HepG2 (cell line): ENCODE results near the gene AGRN. TPM values are rescaled to one million over a fixed set of nuclear protein-coding genes. Genes with fewer than 3 reads are reported as not detected.

Source experiments
- ATAC-seq: fragments of 200-7000 bp; cut with Tn5 transposase; 3 replicates; pipeline ENCODE4 v1.9.1; 2020; ENCODE audit warnings: mild to moderate bottlenecking, moderate library complexity
- BruUV-seq: library from RNA; stranded (reverse); fragments of 400-500 nt; replicated peaks from 2 replicates; lab custom pipeline; 2021; lab: Mats Ljungman, UMichigan
- CTCF ChIA-PET: fragments of 300-600 bp; formaldehyde crosslinking; extraction: SDS; loops from one replicate; lab custom pipeline; 2021; ENCODE audit warnings: low total read pairs, inconsistent platforms, low intra/inter-chr PET ratio; lab: Yijun Ruan, JAX
- POLR2A ChIA-PET: fragments of 350-600 bp; sonication (Branson Sonifier 250); formaldehyde crosslinking; loops from one replicate; lab custom pipeline; 2020; ENCODE audit warnings: antibody characterized with exemption, inconsistent platforms; lab: Yijun Ruan, JAX
- DNase-seq: peaks from one replicate; pipeline ENCODE4 v3.0.0-alpha.2; 2015; ENCODE audit warnings: low spot score
- FAIRE-seq: peaks from 3 replicates; lab custom pipeline; 2011; peaks lifted over from hg19 to GRCh38; lab: Jason Lieb, UNC
- H2AFZ ChIP-seq: one replicate; pipeline ENCODE4 v1.6.1; 2011; ENCODE audit warnings: low read length, inconsistent platforms
- H3K27ac ChIP-seq: fragments of 300-600 bp; 3 replicates; pipeline ENCODE4 v1.8.0; 2011; ENCODE audit warnings: mixed run types, mild to moderate bottlenecking, mixed read lengths, low read length, inconsistent platforms; ENCODE audit not compliant: insufficient read depth; ENCODE audit errors: extremely low read length
- H3K27me3 ChIP-seq, 2 experiments: fragments of 200-600 bp in 1 of 2; 2 replicates in 1 of 2; 3 replicates in 1 of 2; pipeline versions ENCODE4 v1.6.0 to v1.8.0; 2011; ENCODE audit warnings: low read length in 2 of 2, mild to moderate bottlenecking in 2 of 2, moderate library complexity in 2 of 2, inconsistent platforms in 1 of 2; ENCODE audit not compliant: insufficient read depth in 2 of 2, control insufficient read depth in 1 of 2
- H3K36me3 ChIP-seq, 2 experiments: fragments of 200-600 bp in 1 of 2; replicated peaks in 1 of 2; 2 replicates in 1 of 2; 3 replicates in 1 of 2; pipeline versions ENCODE4 v1.5.1 to v1.8.0; 2011; ENCODE audit warnings: low read length in 2 of 2, inconsistent platforms in 1 of 2; ENCODE audit not compliant: insufficient read depth in 2 of 2, control insufficient read depth in 1 of 2
- H3K4me1 ChIP-seq: 2 replicates; pipeline ENCODE4 v1.5.1; 2012; ENCODE audit warnings: low read length, inconsistent platforms; ENCODE audit not compliant: insufficient read depth
- H3K4me2 ChIP-seq: 2 replicates; pipeline ENCODE4 v1.6.0; 2011; ENCODE audit warnings: low read depth, low read length, inconsistent platforms
- H3K4me3 ChIP-seq, 3 experiments: fragments of 200-600 bp in 1 of 3; sonication (generic), shearing (Covaris generic) in 1 of 3; replicated peaks in 1 of 3; 2 replicates each; pipeline ENCODE4 v1.5.1; 2011 to 2016; ENCODE audit warnings: low read length in 3 of 3, inconsistent platforms in 2 of 3, low read depth in 2 of 3, mild to moderate bottlenecking in 2 of 3, control low read depth in 1 of 3, mixed read lengths in 1 of 3; ENCODE audit not compliant: insufficient read depth in 1 of 3
- H3K79me2 ChIP-seq: one replicate; pipeline ENCODE4 v1.6.1; 2011; ENCODE audit warnings: low read length, inconsistent platforms; ENCODE audit not compliant: insufficient read depth
- H3K9ac ChIP-seq: 2 replicates; pipeline ENCODE4 v1.6.0; 2011; ENCODE audit warnings: mild to moderate bottlenecking, low read depth, low read length, inconsistent platforms; ENCODE audit not compliant: insufficient read depth
- H3K9me3 ChIP-seq: 2 replicates; pipeline ENCODE4 v1.5.1; 2012; ENCODE audit warnings: mild to moderate bottlenecking, low read length
- H4K20me1 ChIP-seq: 2 replicates; pipeline ENCODE4 v1.6.0; 2011; ENCODE audit warnings: inconsistent platforms, mild to moderate bottlenecking, low read length, moderate library complexity; ENCODE audit not compliant: insufficient read depth
- AGO1 ChIP-seq: fragments of 200-400 bp; formaldehyde crosslinking; IDR thresholded peaks from 2 replicates; pipeline ENCODE4 v1.6.1; 2017; ENCODE audit warnings: mild to moderate bottlenecking, low read depth, low read length, moderate library complexity; ENCODE audit not compliant: poor library complexity, severe bottlenecking
- DPF2 ChIP-seq: sonication (generic); formaldehyde crosslinking; IDR thresholded peaks from 2 replicates; pipeline ENCODE4 v1.4.0; 2020; ENCODE audit warnings: mild to moderate bottlenecking, low read depth, missing genetic modification reagents, borderline replicate concordance
- HNF4G ChIP-seq, 2 experiments: sonication (generic) in 1 of 2; formaldehyde crosslinking in 1 of 2; IDR thresholded peaks; 2 replicates each; pipeline versions ENCODE4 v1.4.0 to v1.6.1; 2011 to 2020; ENCODE audit warnings: borderline replicate concordance in 2 of 2, low read depth in 2 of 2, mild to moderate bottlenecking in 2 of 2, low read length in 1 of 2, missing genetic modification reagents in 1 of 2, moderate library complexity in 1 of 2
- NCOA2 ChIP-seq: sonication (generic); formaldehyde crosslinking; IDR thresholded peaks from 2 replicates; pipeline ENCODE4 v1.8.0; 2022; ENCODE audit warnings: inconsistent platforms
- PATZ1 ChIP-seq: sonication (generic); formaldehyde crosslinking; IDR thresholded peaks from 2 replicates; pipeline ENCODE4 v1.4.0; 2020; ENCODE audit warnings: missing genetic modification reagents
- SP5 ChIP-seq: IDR thresholded peaks from 2 replicates; pipeline ENCODE4 v1.6.1; 2016; ENCODE audit warnings: low read depth, borderline replicate concordance
- ZNF331 ChIP-seq: sonication (generic); formaldehyde crosslinking; IDR thresholded peaks from 2 replicates; pipeline ENCODE4 v1.4.0; 2020; ENCODE audit warnings: missing genetic modification reagents
- WGBS: methylation state at CpG from one replicate; pipeline ENCODE4 v1.1.6; 2017; ENCODE audit warnings: low lambda C conversion rate; 5-methylcytosine and 5-hydroxymethylcytosine counted together
- in situ Hi-C: cut with HindIII; loops from 2 replicates; pipeline ENCODE4 v1.10.0; 2017; ENCODE audit warnings: low pct_unique_long_range_greater_than_20kb; ENCODE audit not compliant: extremely low pct_ligation_motif_present
- intact Hi-C: fragments of 100-400 bp; cut with micrococcal nuclease; formaldehyde crosslinking; loops from one replicate; pipeline ENCODE4 v1.10.0; 2022; ENCODE audit not compliant: unreplicated experiment
- polyA plus RNA-seq, 8 experiments: library from polyadenylated mRNA; depleted of rRNA in 3 of 8; stranded (reverse) in 7 of 8; unstranded in 1 of 8; fragments of >200 nt; fragmentation: Illumina TruSeq in 4 of 8; extraction: Trizol in 4 of 8; gene quantifications; 2 replicates each; pipeline versions ENCODE4 v1.2.1 to v1.2.3, GENCODE V29; 2011 to 2016; ENCODE audit warnings: low read depth in 4 of 8, missing spikeins in 1 of 8, mixed read lengths in 1 of 8; ENCODE audit not compliant: insufficient read depth in 1 of 8
- total RNA-seq, 5 experiments: library from RNA; depleted of rRNA; stranded (reverse); fragments of >200 nt; fragmentation: Illumina TruSeq; extraction: Trizol; gene quantifications; 2 replicates each; pipeline ENCODE4 v1.2.3, GENCODE V29; 2016; ENCODE audit warnings: low read depth in 1 of 5
- TF ChIP-seq, protein P1 (sequence below): IDR thresholded peaks from 2 replicates; pipeline ENCODE4 v1.6.1; 2012; ENCODE audit warnings: inconsistent platforms
- TF ChIP-seq, protein P2 (sequence below): sonication (generic); formaldehyde crosslinking; IDR thresholded peaks from 2 replicates; pipeline ENCODE4 v1.8.0; 2022; ENCODE audit warnings: missing genetic modification reagents, mild to moderate bottlenecking, moderate library complexity, borderline replicate concordance
- TF ChIP-seq, protein P3 (sequence below): sonication (generic); formaldehyde crosslinking; IDR thresholded peaks from 2 replicates; pipeline ENCODE4 v1.5.1; 2020; ENCODE audit warnings: mild to moderate bottlenecking, missing genetic modification reagents, moderate library complexity

AGRN gene
- total and polyA plus RNA-seq, 2 of the 13 experiments (the other 11 are each of a cell fraction or from before 2014, with no cell fraction given): 29.8 to 65.2 TPM

DNA sequence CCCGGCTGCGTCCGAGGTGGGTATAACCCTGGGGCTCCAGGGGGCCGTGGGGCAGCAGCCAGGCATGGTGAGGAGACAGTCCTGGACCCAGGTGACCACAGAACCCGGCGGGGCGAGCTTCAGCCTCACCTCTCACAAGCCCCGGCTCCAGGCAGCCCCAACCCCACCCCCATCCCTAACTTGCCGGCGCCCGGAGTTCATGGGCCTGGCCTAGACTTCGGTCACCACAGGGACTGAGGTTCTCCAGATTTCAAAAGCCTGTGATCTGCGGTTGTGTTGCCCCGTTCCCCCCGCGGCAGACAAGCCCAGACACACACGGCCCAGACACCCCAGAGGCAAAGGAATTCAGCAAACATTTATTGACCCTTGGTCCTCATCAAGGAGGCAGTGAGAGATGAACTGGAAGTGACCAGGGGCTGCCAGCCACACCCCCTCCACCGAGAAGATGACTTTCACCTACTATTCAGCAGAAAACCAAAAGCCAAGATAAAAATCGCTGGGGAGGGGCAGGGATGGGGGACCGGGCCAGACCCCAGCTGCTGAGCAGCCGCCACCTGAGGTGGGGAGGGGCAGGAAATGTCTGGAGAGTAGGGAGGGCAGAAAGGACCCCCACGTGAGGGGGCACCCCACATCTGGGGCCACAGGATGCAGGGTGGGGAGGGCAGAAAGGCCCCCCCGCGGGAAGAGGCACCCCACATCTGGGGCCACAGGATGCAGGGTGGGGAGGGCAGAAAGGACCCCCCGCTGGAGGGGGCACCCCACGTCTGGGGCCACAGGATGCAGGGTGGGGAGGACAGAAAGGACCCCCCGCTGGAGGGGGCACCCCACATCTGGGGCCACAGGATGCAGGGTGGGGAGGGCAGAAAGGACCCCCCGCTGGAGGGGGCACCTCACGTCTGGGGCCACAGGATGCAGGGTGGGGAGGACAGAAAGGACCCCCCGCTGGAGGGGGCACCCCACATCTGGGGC is 24.0 kb upstream of the AGRN start:
- Histone ChIP-seq H4K20me1 (peaks cover 4% of the 10 kb centered on the region; the same call in 1 of the 2 replicates), H2AFZ (no peak overlapping the region), H3K27me3 (no peaks in the 10 kb centered on the region; a peak in 1 of 5 replicates), H3K9me3 (peaks cover 6% of the 10 kb centered on the region), H3K36me3 (no peaks in the 10 kb centered on the region), H3K27ac (no peak overlapping the region), H3K79me2 (peaks cover 4% of the 10 kb centered on the region), H3K4me1 (peaks cover 37% of the 10 kb centered on the region), H3K9ac (no peak overlapping the region), H3K4me3 (peak overlapping the region in 1 of 3 experiments; percentile 57; a peak in 2 of 6 replicates), H3K4me2 (peak overlapping the region; percentile 57)
- in situ Hi-C loops (no loop called here), intact Hi-C loops (no loop called here)
- CTCF ChIA-PET: no interaction called here
- POLR2A ChIA-PET: interaction anchor here (1.4 to 1.8 kb wide), 2 partner anchors 11 to 68 kb away, joined by 4 to 6 read pairs; no protein-coding TSS in a partner anchor
- WGBS: 13% methylated on average over 20 of the region's 30 CpGs
- FAIRE-seq (peak; percentile 87), ATAC-seq (peak; percentile 22), DNase-seq (peak; percentile 86)
- no TSS peak for BruUV-seq
- TF ChIP-seq, protein P1, sequence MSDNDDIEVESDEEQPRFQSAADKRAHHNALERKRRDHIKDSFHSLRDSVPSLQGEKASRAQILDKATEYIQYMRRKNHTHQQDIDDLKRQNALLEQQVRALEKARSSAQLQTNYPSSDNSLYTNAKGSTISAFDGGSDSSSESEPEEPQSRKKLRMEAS: peak; percentile 40; the same call in 1 of the 2 replicates
- TF ChIP-seq NCOA2 (CRISPR knock-in tag) (peak; percentile 38; the same call in 1 of the 2 replicates), HNF4G (IDR thresholded peaks at IDR 0.05; ENCODE audit: borderline replicate concordance, low read depth, low read length) (peak; percentile 78; the same call in 1 of the 2 replicates), HNF4G (CRISPR knock-in tag; IDR thresholded peaks at IDR 0.05; ENCODE audit: borderline replicate concordance, low read depth) (peak; percentile 43; the same call in 1 of the 2 replicates), SP5 (peak; percentile 55; the same call in 1 of the 2 replicates), PATZ1 (CRISPR knock-in tag) (peak; percentile 85), AGO1 (peak; percentile 62), ZNF331 (CRISPR knock-in tag) (0 out of 2 replicates have a peak, but pooled peaks have one; percentile 20), DPF2 (CRISPR knock-in tag) (0 out of 2 replicates have a peak, but pooled peaks have one; percentile 20)
- TF ChIP-seq, protein P2, sequence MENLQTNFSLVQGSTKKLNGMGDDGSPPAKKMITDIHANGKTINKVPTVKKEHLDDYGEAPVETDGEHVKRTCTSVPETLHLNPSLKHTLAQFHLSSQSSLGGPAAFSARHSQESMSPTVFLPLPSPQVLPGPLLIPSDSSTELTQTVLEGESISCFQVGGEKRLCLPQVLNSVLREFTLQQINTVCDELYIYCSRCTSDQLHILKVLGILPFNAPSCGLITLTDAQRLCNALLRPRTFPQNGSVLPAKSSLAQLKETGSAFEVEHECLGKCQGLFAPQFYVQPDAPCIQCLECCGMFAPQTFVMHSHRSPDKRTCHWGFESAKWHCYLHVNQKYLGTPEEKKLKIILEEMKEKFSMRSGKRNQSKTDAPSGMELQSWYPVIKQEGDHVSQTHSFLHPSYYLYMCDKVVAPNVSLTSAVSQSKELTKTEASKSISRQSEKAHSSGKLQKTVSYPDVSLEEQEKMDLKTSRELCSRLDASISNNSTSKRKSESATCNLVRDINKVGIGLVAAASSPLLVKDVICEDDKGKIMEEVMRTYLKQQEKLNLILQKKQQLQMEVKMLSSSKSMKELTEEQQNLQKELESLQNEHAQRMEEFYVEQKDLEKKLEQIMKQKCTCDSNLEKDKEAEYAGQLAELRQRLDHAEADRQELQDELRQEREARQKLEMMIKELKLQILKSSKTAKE (CRISPR knock-in tag): peak; percentile 84; the same call in 1 of the 2 replicates
- TF ChIP-seq, protein P3, sequence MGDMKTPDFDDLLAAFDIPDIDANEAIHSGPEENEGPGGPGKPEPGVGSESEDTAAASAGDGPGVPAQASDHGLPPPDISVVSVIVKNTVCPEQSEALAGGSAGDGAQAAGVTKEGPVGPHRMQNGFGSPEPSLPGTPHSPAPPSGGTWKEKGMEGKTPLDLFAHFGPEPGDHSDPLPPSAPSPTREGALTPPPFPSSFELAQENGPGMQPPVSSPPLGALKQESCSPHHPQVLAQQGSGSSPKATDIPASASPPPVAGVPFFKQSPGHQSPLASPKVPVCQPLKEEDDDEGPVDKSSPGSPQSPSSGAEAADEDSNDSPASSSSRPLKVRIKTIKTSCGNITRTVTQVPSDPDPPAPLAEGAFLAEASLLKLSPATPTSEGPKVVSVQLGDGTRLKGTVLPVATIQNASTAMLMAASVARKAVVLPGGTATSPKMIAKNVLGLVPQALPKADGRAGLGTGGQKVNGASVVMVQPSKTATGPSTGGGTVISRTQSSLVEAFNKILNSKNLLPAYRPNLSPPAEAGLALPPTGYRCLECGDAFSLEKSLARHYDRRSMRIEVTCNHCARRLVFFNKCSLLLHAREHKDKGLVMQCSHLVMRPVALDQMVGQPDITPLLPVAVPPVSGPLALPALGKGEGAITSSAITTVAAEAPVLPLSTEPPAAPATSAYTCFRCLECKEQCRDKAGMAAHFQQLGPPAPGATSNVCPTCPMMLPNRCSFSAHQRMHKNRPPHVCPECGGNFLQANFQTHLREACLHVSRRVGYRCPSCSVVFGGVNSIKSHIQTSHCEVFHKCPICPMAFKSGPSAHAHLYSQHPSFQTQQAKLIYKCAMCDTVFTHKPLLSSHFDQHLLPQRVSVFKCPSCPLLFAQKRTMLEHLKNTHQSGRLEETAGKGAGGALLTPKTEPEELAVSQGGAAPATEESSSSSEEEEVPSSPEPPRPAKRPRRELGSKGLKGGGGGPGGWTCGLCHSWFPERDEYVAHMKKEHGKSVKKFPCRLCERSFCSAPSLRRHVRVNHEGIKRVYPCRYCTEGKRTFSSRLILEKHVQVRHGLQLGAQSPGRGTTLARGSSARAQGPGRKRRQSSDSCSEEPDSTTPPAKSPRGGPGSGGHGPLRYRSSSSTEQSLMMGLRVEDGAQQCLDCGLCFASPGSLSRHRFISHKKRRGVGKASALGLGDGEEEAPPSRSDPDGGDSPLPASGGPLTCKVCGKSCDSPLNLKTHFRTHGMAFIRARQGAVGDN (CRISPR knock-in tag): peak; percentile 58
